ENCODE results near the gene MBD5. TPM values are rescaled to one million over a fixed set of nuclear protein-coding genes. Genes with fewer than 3 reads are reported as not detected.

The MBD5 gene
- total RNA-seq, 1 donor from 2014 or later, result 46.5 TPM

DNA sequence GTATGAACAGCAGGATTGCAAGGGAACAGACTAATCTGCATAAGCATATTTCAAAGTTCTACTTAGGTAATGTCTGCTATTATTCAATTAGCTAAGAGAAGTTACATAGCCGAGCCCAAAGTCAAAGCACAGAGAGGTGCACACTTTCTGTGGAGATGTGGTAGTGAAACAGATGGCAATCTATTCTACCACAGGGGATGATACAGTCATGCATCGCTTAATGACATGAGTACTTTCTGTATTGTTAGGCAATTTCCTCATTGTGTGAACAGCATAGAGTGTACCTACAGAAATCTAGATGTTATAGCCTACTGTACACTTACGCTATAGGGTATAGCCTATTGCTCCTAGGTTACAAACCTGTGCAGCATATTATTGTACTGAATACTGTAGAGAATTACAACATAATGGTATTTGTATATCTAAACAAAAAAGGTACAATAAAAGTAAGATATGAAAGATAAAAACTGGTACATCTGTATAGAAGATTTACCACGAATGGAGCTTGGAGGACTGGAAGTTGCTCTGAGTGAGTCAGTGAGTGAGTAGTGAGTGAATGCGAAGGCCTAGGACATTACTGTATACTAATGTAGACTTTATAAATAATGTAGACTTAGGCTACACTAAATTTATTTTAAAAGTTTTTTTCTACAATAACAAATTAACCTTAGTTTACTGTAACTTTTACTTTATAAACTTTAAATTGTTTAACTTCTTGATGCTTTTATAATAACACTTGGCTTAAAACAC is 197.6 kb downstream of the MBD5 start:
- DNase-seq (ENCODE audit: low read depth), result no peak

DNA sequence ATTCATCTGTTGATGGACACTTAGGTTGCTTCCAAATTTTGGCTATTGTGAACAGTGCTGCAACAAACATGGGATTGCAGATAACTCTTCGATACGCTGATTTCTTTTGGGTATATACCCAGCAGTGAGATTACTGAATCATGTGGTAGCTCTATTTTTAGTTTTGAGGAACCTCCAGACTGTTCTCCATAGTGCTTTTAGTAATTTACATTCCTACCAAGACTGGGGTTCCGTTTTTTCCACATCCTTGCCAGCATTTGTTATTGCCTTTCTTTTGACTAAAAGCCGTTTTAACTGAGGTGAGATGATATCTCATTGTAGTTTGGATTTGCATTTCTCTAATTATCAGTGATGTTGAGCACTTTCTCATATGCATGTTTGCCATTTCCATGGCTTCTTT is 200.3 kb downstream of the MBD5 start:
- no peak for DNase-seq (ENCODE audit: low read depth)

- no peak for DNase-seq (ENCODE audit: low read depth)
Observed at GRCh38 chr2:148221926-148222325, 201.0 kb downstream of the MBD5 start.

DNA sequence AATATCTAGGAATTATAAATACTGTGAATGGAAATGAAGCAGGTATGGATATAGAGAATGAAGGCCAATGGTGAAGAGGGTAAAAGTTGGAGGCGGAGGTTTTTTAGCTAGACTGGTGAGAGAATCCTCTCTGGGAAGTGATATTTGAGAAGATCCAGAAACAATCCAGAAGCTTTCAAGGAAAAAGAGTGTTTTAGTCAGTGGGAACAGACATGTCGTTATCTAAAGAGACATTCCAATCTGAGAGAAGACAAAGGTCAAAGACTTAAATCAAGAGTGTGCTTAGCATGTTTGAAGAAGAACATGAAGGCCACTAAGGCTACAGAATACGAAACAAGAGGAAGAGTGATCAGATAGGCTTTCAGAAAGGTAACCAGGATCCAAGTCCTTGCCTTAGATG is 211.0 kb downstream of the MBD5 start:
- DNase-seq (ENCODE audit: low read depth), result no peak

- no peak for DNase-seq (ENCODE audit: low read depth)
Observed at GRCh38 chr2:148234143-148234542, 213.3 kb downstream of the MBD5 start.

GRCh38 chr2:148237911-148238310 is 217.0 kb downstream of the MBD5 start:
- DNase-seq (ENCODE audit: low read depth), result no peak

DNA sequence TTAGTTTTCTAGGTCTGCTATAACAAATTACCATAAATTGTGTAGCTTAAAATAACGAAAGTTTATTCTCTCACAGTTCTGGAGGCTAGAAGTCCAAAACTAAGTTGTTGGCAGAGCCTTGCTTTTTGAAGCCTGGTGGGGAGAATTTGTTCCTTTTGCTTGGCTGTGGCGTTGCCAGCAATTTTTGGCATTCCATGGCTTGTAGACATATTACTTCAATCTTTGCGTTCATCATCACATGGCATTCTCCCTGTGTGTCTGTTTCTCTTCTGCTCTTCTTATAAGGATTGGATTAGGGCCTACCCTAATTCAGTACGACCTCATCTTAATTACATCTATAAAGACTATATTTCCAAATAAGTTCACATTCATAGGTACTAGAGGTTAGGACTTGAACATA is 217.7 kb downstream of the MBD5 start:
- no peak for DNase-seq (ENCODE audit: low read depth)

DNA sequence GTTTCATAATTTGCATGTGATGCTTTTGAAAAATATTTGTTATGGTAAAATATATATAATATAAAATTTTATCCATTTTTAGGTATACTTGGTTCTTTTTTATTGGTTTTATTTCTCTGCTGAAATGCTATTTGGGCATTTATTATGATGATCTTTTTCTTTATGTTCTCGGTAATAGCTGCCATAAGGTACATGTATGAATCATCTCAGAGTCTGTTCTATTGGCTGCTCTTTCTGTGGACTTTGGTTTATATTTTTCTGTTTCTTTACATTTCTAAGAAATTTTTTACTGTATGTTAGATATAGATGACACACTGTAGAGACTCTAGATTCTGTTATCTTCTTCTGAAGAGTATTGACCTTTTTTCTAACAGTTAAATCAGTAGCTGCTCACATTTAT is 219.9 kb downstream of the MBD5 start:
- no peak for DNase-seq (ENCODE audit: low read depth)

DNA sequence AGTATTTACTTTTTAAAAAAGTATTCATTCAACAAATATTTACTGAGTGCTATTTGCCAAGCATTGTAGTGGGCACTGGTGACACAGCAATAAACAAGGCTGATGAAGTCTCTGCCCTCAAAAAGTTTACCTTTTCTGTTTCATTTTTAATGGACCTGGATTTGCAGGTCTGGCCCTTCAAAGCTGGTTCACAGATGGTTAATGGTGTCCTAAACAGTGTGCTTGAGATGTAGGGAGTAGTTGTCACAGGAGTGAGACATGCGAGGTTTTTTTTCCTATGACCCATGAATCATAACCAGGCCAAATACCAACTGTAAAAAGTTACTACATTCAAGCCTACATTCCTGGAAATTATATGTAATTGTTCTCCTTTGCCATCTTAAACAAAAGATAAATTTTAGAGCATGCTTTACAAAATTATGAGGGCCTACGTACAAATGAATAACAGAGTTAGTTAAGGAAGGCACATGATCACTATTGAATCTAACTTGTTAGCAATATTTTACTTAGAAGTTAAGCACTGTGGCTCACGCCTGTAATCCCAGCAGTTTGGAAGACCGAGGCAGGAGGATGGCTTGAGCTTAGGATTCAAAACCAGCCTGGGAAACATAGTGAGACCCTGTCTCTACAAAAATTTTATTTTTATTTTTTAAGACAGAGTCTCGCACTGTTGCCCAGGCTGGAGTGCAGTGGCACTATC is 223.9 kb downstream of the MBD5 start:
- DNase-seq (ENCODE audit: low read depth), result peak; percentile 74

GRCh38 chr2:148251993-148252392 is 231.1 kb downstream of the MBD5 start:
- no peak for DNase-seq (ENCODE audit: low read depth)

DNA sequence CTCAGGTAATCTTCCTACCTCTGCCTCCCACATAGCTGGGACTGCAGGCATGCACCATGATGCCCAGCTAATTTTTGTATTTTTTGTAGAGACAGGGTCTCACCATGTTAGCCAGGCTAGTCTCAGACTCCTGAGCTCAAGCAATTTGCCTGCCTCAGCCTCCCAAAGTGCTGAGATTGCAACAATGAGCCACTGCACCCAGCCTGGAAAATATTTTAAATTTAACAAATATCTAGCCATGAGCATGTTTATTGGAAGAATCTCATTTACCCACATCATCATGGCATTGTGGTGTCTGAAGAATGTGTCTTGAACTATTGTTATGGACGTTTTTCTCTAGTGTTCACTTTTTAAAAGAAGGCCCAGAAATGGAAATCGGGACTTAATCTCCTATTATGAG is 231.8 kb downstream of the MBD5 start:
- no peak for DNase-seq (ENCODE audit: low read depth)

DNA sequence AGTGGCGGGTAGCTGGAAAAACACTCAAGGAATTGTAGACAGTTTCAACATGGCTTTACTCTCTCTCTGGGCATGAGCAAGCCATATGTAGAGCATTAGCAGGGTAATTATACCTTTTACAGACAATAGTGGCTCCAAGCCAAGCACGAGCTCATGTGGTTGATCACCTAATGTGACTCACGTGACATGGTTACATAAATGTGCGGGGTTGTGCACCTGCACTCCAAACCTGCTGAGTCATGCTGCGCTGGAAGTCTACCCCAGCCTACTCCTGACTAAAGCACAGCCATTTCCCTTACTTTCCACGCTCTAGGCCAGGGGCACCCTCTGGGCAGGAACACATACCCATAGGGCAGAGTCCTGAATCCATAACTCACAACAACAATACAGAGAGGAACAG is 232.8 kb downstream of the MBD5 start:
- DNase-seq (ENCODE audit: low read depth), result peak; percentile 56

GRCh38 chr2:148255929-148256328 is 235.0 kb downstream of the MBD5 start:
- peak; percentile 18 for DNase-seq (ENCODE audit: low read depth)

GRCh38 chr2:148257276-148257675 is 236.4 kb downstream of the MBD5 start:
- DNase-seq (ENCODE audit: low read depth), result no peak

- DNase-seq (ENCODE audit: low read depth), result no peak
Observed at GRCh38 chr2:148258124-148258523, 237.2 kb downstream of the MBD5 start.

DNA sequence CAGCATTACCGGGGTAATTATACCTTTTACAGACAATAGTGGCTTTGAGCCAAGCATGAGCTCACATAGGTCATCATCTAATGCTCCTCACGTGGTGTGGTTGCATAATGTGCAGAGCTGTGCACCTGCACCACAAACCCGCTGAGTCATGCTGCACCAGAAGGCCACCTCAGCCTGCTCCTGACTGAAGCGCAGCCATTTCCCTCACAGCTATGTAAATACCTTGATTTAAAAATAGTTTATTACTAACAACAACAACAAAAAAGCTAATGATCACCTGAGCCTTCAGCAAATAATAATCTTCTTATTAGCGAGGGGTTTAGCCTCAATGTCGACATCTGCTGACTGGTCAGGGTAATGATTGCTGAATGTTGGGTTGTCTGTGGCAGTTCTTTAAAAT is 238.8 kb downstream of the MBD5 start:
- DNase-seq (ENCODE audit: low read depth), result peak; percentile 63

DNA sequence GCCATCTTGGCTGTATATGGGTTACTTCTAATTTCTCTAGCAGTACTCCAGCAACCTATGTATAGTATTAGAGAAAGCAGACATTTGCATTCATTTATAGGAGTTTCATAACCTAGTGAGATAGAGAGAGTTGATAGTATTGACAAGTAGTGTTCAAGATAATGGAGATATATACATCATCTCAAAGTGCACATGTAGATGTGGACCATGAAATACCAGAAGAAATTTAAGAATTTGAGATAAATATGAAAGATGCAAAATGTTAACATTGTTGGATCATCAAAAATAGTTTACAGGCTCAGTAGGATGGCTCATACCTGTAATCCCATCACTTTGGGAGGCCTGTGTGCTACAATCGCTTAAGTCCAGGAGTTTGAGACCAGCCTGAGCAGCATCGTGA is 243.0 kb downstream of the MBD5 start:
- no peak for DNase-seq (ENCODE audit: low read depth)

DNA sequence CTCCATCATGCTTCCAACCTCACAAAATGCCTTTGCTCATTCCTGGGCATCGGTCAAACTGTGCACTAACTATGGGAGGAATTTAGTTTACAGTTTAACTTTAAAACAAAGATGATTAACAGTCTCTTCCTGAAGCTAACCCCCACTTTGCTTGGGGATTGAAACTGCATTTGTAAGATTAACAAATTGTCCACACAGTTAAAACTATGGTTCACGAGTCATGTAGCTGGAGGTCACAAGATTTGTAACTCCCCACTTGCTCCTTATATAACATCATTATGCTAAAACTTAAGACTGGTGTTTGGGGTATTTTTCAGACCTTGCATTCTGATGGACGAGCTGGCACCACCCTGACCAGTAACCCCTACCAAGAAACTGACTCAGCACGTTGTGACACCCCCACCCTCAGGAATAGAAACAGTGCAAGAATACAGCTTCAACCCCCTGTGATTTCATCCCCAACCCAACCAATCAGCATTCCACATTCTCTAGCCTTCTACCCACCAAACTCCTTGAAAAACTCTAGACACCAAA is 252.3 kb downstream of the MBD5 start:
- peak; percentile 97 for DNase-seq (ENCODE audit: low read depth)

DNA sequence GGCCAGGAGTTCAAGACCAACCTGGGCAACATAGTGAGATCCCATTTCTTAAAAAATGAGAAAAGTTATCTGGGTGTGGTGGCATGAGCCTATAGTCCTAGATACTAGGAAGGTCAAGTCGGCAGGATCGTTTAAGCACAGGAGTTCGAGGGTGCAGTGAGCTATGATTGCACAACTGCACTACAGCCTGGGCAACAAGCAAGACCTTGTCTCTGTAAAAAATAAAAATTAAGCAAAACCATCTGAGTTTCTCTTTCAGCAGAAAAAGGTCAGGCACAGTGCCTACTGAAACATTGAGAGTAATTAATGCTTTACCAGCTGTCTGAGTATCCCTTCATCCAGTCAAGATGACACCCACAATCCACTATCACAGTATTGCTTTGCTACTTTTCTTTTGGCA is 258.3 kb downstream of the MBD5 start:
- DNase-seq (ENCODE audit: low read depth), result no peak

GRCh38 chr2:148282201-148282600 is 261.3 kb downstream of the MBD5 start:
- no peak for DNase-seq (ENCODE audit: low read depth)

DNA sequence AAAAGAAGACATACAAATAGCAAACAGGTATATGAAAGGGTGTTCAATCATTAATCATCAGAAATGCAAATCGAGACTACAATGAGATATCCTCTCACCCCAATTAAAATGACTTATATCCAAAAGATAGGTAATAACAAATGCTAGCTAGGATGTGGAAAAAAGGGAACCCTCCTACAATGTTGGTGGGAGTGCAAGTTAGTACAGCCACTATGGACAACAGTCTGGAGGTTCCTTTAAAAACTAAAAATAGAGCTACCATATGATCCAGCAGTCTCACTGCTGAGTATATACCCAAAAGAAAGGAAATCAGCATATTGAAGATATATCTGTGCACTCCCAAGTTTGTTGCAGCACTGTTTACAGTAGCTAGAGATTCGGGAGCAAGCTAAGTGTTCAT is 271.5 kb downstream of the MBD5 start:
- DNase-seq (ENCODE audit: low read depth), result no peak

DNA sequence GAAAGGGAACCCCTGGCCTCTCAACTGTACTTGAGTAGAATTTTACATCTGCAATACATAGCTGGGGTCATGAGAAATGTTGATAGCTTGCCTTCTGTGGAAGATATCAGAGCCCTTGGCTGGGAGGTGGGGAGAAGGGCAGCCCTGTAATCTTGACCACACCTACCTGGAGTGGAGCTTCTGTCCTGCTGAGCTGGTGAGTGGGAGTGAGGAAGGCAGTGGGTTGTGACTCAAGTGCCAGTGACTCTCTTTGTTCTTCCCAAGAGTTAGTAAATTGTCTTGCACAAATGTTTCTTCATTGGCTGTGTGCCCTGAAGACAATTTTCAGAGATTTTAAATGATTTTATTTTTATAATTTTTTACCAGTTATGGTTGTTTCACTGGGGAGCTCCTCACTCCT is 277.3 kb downstream of the MBD5 start:
- peak; percentile 56 for DNase-seq (ENCODE audit: low read depth)

GRCh38 chr2:148299616-148300015 is 278.7 kb downstream of the MBD5 start:
- no peak for DNase-seq (ENCODE audit: low read depth)
